HG03460 (cell line): ENCODE measurements around the gene RNF20.
A peak's percentile ranks its signal among the peaks of the same experiment; 100 is the strongest.
"Not testable (repeated sequence)": the region's sequence is repeated elsewhere in the genome, so short reads cannot be mapped to it uniquely, and the experiment has no call there.

Experiments used
- ATAC-seq: cut with Tn5 transposase; IDR thresholded peaks from one replicate; pipeline ENCODE4 v1.9.1; 2021; ENCODE audit not compliant: unreplicated experiment

The RNF20 gene, protein sequence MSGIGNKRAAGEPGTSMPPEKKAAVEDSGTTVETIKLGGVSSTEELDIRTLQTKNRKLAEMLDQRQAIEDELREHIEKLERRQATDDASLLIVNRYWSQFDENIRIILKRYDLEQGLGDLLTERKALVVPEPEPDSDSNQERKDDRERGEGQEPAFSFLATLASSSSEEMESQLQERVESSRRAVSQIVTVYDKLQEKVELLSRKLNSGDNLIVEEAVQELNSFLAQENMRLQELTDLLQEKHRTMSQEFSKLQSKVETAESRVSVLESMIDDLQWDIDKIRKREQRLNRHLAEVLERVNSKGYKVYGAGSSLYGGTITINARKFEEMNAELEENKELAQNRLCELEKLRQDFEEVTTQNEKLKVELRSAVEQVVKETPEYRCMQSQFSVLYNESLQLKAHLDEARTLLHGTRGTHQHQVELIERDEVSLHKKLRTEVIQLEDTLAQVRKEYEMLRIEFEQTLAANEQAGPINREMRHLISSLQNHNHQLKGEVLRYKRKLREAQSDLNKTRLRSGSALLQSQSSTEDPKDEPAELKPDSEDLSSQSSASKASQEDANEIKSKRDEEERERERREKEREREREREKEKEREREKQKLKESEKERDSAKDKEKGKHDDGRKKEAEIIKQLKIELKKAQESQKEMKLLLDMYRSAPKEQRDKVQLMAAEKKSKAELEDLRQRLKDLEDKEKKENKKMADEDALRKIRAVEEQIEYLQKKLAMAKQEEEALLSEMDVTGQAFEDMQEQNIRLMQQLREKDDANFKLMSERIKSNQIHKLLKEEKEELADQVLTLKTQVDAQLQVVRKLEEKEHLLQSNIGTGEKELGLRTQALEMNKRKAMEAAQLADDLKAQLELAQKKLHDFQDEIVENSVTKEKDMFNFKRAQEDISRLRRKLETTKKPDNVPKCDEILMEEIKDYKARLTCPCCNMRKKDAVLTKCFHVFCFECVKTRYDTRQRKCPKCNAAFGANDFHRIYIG

DNA sequence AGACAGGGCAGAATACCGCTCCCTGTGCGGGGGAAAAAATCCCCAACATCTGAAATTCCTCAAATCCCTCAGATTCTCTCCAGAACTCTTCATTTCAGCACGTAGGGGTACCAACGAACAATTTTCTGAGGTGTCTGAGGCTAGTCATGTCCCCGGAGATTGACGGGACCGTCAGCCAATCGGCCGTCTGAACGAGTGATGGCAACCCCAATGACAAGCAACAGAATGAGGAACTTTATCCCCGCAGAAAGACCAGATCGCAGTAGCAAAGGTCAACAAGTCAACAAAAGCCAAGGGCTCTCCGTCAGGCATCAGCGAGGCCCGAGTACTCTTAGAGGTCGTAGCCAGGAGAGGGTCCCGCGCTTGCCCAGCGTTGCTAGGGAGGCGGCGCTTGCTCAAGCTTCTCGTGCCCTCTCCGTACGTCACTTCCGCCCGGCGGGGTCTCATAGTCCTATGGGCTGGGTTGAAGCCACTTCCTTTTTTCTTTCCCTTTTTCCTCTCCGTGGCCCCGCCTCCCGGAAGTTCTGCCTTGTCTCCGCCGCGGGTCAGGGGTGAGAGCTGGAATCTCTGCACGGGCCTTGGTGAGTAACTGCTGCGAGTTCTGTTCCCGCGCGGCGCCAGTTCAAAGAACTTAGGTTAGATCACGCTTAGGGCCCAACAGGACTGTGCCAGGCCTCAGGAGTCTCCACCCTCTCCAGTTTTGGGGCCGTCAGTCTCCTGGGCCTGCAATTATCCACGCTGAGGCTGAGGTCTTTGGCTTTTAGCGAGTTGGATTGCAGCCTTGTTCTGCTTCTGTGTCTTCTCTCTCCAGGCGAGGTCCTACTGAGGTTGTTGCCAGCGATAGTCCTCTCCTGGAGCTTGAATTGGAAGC, at the start of gene RNF20:
Gene RNF20, plus strand, starts transcription at position 520 of the 871 bp plus-strand sequence. CDS start 1,571 bp downstream, outside the sequence.
- ATAC-seq = peak; percentile 98

DNA sequence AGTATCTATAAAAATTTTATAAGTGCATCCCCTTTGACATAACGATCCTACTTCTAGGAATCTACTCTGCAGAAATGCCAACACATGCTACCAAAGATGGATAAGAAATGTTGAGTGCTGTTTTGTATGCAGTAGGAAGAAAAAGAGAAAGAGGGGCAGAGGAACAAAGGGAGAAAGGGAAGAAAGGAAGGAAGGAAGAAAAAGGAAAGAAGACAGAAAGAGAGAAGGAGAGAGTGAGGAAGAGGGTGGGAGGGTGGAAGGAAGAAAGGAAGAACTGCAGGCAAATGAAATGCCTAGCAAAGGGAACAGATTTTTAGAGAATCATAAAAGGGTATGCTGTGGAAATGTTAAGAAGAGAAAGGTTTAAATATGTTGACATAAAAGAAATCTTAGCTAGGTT, 49.6 kb upstream of the RNF20 start:
- ATAC-seq = no peak

DNA sequence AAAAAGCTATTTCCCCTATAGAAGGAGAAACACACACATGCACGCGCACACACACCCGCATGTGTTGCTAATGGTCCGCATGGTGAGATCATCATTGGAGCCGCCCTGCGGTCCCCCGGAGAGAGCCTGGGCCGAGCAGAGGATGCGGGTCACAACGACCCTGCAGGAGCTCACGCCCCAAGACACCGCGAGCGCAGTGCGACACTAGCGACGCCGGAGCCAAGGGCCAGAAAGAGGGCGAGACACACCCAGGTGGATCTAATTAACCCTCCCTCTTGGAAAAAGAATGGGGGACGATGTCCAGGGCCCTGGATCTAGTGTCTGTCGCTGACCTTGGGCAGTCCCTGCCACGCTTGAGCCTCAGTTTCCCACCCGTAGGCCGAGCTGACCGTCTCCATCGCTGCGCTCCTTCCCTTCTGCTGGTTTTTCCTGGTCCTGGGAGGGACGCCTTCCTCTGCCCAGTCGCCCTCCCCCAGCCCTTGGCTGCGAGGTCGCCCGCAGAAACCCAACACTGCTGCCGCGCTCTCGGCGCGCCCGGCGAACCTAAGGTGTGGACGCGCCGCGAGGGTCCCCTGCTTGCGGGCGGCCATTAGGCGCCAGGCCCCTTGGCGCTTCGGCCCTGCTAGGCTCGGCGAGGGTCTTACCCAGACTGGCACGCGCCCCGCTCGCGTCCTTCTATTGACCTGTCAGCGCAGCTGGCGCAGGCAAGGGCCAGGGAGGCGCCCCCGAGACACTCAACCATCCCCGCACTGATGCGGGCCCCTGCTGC, 47.5 kb upstream of the RNF20 start:
- ATAC-seq = no peak

DNA sequence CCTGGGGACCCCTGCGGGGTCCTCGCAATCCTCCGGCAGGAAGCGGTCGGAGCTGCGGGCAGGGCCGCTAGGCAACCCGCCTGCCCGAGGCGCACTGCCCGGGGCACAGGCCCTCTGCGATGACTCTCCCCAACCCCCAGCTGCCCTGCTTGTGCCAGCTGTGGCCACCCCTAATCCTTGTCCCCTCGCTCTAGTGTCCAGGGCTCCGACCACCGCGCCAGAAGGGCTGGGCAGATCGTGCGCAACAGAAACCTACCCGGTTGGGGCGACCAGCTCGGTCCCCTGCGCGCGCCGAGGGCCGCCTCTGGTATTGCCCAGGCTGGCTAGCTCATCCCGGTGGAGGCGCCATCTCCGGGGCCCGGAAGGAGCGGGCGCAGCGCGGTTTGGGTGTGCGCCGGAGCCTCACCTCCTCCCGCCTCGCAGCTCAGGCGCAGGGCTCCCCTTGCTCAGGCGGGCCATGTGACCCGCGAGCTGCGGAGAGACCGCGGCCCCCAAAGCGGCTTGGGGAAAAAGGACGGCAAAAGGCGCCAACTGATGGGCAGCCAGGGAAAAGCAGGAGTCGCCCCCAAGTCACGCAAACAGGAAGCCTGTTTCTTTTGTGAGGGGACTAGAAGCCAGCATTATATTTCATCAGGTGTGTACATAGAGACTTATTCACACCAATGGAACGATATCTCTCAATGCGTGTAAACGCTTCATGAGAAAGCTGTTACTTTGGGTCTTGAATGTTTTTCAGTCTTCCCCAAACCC, 46.8 kb upstream of the RNF20 start:
- ATAC-seq = no peak

DNA sequence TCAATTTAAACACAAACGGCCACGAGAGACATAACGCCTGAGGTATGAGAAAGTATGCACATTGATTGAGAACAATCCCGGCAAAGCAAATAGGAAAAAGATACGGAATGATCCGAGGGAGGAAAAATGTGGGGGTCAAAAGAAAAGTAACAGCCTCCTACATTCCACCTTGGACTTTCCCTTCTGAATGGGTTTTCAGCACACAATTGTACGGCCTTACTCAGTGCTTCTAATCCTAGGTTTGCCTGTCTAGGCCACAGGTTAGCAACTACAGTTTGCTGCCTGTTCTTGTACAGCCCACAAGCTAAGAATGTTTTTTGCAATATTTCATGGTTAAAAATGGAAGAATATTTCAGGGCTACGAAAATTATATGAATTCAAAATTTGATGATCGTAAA, 46.2 kb upstream of the RNF20 start:
- ATAC-seq = no peak

DNA sequence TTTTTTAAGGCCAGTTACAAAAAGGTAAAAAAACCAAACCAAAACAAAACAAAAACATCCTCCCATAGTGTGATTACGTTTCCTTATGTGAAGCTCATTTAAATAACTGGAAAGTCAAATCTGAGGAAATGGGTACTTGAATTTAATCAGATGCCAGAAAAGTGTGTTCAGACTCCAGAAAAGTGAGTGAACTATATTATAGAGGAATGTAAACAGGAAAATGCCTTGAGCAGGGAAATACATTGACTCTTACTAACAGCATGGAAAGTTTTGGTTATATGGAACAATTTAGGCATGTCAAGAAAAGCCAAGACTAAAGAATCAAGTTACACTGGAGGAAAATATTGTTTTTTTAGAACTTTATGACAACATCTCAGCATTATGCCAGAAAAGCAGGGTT, 37.8 kb upstream of the RNF20 start:
- ATAC-seq = no peak

DNA sequence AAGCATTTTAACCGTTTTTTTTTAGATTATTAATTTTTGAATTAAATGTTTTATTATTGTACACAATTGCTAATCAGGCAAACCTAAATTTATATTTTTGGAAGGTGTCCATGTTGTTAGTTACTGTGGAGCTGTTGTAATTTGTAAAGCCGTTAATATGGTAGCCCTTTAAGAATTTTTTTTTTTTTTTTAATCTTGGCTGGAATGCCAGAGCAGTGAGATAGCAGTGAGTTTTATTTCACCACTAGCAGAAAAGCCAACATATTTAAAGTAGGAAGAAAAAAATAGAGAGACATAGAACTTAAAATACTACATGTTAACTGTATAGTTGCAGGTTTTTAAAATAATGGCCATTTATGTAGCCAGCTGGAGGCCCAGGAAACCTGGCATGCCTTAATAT, 35.3 kb upstream of the RNF20 start:
- ATAC-seq = no peak

DNA sequence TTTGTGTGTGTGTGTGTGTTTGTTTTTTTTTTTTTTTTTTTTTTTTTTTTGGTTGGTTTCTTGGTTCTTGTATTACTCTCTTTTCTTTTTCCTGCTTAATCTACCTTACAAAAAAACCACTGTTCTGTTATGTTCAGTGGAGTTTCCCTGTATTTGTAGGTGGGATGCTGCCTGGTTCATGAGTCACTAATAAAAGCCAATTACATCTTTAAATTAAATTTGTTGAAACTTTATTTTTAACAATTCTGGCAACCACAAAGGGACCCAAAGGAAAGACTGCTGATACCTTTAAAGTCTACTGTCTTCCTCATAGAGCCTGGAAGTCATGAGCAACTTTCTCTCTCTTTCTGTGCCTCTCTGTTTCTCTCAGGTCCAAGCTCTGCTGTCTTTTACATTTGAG, 29.5 kb upstream of the RNF20 start:
- ATAC-seq = no peak

DNA sequence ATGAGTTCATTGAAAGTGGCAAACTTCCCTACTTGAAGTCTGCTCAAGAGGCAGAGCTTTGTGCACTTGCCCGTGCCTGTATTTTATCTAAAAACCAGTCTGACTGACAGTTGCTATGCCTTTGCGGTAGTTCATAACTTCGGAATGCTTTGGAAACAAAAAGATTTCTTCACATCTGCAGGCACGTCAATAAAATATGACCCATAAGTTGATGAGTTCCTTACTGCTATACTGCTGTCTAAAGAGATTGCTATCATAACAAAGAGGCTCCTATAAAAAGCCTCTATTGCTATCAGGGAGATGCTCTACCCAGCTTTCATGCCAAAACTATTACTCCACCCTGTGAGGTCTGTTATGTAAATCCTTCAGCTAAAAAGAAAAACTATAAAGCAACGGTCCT, 25.4 kb upstream of the RNF20 start:
- ATAC-seq = no peak

DNA sequence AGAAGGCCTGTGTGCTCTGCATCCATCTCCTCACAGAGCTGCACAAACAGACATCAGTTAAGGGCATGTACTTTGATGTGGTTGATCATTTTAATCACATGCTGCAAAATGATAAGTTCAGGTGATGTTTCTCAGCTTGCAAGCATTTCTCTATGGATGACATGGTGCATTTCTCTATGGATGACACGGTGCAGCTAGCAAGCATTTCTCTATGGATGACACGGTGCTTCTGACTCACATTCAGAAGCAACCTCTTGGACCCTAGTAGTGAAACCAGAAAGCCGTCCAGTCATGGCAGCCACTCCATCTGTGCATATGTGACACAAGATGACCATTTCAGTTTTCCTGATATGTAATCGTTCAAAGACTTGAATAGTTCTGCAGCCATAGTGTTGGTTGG, 24.1 kb upstream of the RNF20 start:
- no peak for ATAC-seq

DNA sequence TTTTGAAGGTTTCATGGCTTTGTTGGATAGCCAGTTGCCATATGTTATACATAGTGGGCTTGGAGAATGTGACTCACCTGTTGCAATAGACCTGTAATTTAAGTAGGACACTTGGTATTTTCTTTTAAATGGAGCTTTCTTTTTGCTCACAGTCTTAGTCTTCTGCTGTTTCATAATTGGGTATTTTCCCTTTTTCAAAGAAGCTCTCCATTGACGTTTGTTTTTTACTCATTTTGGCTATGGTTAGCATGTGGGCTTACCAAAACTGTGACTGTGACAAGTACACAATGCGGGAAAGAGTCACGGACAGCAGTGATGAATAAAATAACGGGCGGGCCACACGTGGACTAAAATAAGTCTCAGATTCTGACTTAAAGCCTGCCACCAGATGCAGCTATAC, 23.2 kb upstream of the RNF20 start:
- ATAC-seq = no peak

DNA sequence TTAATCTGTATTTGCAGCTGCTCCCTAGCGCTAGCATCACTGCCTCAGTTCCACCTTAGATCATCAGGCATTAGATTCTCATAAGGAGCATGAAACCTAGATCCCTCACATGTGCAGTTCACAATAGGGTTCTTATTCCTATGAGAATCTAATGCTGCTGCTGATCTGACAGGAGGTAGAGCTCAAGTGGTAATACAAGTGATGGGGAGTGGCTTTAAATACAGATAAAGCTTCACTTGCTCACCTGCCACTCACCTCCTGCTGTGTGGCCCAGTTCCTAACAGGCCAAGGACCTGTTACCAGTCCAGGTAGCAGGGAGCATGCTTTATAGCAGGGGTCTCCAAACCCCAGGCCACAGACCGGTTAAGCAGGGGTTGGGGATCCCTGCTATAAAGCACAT, 22.6 kb upstream of the RNF20 start:
- no peak for ATAC-seq

DNA sequence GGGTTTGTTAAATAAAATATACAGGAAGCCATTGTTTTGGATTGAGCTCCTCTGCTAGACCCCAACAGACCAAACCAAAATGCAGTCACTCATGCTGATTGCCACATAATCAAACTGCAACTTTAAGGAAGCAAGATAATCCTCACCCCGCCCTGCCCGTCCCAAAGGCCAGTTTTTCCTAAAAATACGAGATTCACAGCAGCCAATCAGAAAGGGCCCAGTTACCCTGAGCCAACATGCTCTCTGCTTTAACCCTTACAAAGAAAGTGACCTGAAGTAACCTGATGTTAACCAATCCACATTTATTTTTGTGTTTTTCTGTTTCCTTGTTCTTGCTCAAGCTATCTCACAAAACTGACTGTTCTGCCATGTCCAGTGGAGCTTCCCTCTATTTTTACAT, 21.5 kb upstream of the RNF20 start:
- no peak for ATAC-seq

DNA sequence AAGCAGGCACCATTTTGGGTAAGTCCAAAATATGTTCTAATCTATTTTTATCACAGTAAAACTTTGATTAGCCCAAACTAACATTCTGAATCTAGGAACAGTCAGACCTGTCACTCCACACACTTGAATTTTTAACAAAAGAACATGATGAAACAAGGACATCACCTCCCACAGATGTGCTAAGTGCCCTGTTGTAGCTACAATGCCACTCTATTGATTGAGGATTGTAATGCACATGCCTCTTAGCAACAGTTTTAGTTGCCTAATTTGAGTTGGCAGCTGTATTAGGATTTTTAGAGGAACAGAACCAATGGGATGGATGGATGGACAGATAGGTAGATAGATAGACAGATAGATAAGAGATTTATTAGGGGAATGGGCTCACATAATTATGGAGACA, 20.3 kb upstream of the RNF20 start:
- no peak for ATAC-seq

DNA sequence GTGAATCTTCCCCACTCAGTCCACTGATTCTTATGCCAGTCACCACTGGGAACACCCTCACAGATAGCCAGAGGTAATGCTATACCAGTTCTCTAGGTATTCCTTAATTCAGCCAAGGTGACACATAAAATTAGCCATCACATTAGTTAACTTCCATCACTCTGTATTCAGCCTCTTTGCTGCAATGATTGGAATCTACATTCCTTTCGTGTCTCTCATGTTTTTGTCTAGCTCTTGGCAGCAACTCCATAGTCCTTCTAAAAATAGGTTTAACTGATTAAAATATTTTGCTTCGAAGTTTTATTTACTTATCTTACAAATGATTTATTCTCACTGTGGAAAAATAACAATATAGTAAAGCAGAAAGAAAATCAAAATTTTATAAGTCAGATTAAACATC, 19.6 kb upstream of the RNF20 start:
- no peak for ATAC-seq

DNA sequence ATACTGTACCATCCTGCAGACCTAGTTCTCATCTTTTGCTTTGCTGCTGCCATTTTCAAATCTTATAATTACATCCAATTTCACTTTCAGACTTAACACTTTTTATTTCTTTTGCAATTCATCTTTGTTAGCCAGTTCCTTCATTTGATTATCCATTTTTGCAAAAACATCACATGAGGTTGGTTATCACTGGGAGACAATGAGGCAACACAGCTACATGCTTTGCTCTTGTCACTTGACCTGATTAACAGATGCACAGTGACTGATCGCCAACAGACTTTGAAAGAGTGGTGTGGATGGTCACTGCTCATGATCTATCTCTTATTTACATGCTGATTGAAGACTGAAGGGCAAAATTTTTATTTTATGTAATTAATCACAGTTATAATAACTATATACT, 17.0 kb upstream of the RNF20 start:
- ATAC-seq = no peak

DNA sequence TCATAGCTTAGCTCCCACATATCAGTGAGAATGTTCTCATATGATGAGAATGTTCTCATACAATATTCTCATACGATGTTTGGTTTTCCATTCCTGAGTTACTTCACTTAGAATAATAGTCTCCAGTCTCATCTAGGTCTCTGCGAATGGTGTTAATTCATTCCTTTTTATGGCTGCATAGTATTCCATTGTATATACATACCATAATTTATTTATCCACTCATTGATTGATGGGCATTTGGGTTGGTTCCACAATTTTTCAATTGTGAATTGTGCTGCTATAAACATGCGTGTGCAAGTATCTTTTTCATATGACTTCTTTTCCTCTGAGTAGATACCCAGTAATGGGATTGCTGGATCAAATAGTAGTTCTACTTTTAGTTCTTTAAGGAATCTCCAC, 15.2 kb upstream of the RNF20 start:
- ATAC-seq = not testable (repeated sequence)

DNA sequence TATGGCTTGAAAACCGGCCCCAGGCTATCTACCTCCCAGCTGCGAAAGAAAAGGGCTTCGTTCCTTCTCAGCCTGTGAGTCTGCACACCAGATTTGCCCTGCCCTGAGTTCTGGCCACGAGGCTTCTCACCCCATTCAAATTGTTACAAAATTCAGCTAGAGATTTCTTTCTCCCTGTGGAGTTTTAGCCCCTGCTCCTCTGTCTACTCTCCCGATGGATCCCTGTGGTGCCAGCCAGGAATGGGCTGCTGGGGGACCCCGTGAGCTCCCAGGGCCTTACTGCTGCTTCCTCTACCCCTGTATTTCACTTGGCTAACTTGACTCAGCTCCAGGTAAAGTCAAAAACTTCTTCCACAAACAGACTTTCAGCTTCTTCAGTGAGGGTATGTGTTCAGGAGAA, 9.3 kb upstream of the RNF20 start:
- ATAC-seq = no peak

DNA sequence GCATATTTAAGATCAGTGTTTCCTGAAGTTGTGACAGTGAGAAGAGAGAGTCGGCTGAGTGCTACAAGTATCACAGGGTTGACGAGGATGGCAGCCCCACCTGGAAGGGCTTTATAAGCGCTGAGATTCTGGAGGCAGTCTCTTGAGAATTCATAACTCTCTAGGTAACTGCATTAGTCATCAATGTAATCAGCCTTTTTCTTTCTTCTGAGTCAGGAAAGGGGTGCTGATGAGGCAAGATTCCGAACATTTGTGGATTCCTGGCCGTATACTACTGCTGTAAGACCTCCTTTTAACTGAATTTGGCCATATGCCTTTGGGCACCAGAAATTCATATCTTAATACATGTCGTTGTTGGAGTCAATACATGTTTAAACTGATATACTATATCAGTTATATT, 6.6 kb upstream of the RNF20 start:
- ATAC-seq = no peak

DNA sequence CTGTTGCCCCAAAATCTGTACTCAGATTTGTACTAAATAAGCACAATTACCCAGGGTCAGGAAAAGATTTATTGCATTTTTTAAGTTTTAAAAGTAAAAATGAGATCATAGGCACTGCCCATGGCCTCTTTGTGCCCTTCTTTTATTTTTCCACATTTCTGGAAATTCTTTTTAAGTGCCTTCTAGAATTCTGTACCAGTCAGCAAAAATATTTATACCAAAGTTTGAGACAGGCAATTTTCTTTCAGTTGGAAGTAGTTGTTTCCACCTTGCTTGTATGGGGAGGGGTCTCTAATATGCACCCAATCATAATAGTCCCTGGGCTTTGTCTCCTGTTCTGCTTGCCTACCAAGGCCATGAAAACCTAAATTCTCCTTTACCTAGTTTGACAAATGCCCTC, 5.6 kb upstream of the RNF20 start:
- no peak for ATAC-seq
